ENCODE data around the gene CHI3L2.

The CHI3L2 gene

GRCh38 chr1:111271464-111271801, 43.9 kb downstream of the CHI3L2 start:
- peak overlapping the region; percentile 72 for H3K4me3 ChIP-seq (ENCODE audit: low read length)
- H3K9me3 ChIP-seq (ENCODE audit: control insufficient read depth, low read depth, low read length) = no peaks in the 10 kb centered on the region
- H3K9ac ChIP-seq (ENCODE audit: low read length) = no peak overlapping the region
- H3K27ac ChIP-seq (ENCODE audit: low read length) = no peak overlapping the region
- peaks cover 14% of the 10 kb centered on the region for H3K4me1 ChIP-seq (ENCODE audit: control insufficient read depth, low read depth, low read length)
- no peaks in the 10 kb centered on the region for H3K36me3 ChIP-seq (ENCODE audit: control insufficient read depth, low read depth, low read length)
- H3K27me3 ChIP-seq (ENCODE audit: control insufficient read depth, insufficient read depth, low read length) = peaks cover 22% of the 10 kb centered on the region

GRCh38 chr1:111272081-111272480, 44.6 kb downstream of the CHI3L2 start:
- no peak overlapping the region for H3K27ac ChIP-seq (ENCODE audit: low read length)

GRCh38 chr1:111274653-111275052, 47.1 kb downstream of the CHI3L2 start:
- Histone ChIP-seq H3K9ac (ENCODE audit: low read length) (no peak overlapping the region), H3K27ac (ENCODE audit: low read length) (no peak overlapping the region), H3K4me1 (ENCODE audit: control insufficient read depth, low read depth, low read length) (peaks cover 14% of the 10 kb centered on the region), H3K27me3 (ENCODE audit: control insufficient read depth, insufficient read depth, low read length) (peaks cover 22% of the 10 kb centered on the region), H3K4me3 (ENCODE audit: low read length) (no peak overlapping the region), H3K9me3 (ENCODE audit: control insufficient read depth, low read depth, low read length) (no peaks in the 10 kb centered on the region), H3K36me3 (ENCODE audit: control insufficient read depth, low read depth, low read length) (no peaks in the 10 kb centered on the region)

More at GRCh38 chr1:111272081-111272480, 44.6 kb downstream of the CHI3L2 start:
- H3K9me3 ChIP-seq (ENCODE audit: control insufficient read depth, low read depth, low read length) = no peaks in the 10 kb centered on the region
- H3K4me1 ChIP-seq (ENCODE audit: control insufficient read depth, low read depth, low read length) = peaks cover 14% of the 10 kb centered on the region
- H3K4me3 ChIP-seq (ENCODE audit: low read length) = peak overlapping the region; percentile 72
- H3K9ac ChIP-seq (ENCODE audit: low read length) = no peak overlapping the region
- H3K36me3 ChIP-seq (ENCODE audit: control insufficient read depth, low read depth, low read length) = no peaks in the 10 kb centered on the region
- H3K27me3 ChIP-seq (ENCODE audit: control insufficient read depth, insufficient read depth, low read length) = peaks cover 22% of the 10 kb centered on the region

- peaks cover 14% of the 10 kb centered on the region for H3K4me1 ChIP-seq (ENCODE audit: control insufficient read depth, low read depth, low read length)
- no peaks in the 10 kb centered on the region for H3K36me3 ChIP-seq (ENCODE audit: control insufficient read depth, low read depth, low read length)
- no peak overlapping the region for H3K9ac ChIP-seq (ENCODE audit: low read length)
- no peaks in the 10 kb centered on the region for H3K9me3 ChIP-seq (ENCODE audit: control insufficient read depth, low read depth, low read length)
- no peak overlapping the region for H3K4me3 ChIP-seq (ENCODE audit: low read length)
- H3K27ac ChIP-seq (ENCODE audit: low read length) = no peak overlapping the region
- H3K27me3 ChIP-seq (ENCODE audit: control insufficient read depth, insufficient read depth, low read length) = peaks cover 20% of the 10 kb centered on the region
Observed at GRCh38 chr1:111275079-111275478, 47.6 kb downstream of the CHI3L2 start.

GRCh38 chr1:111275780-111276433, 48.4 kb downstream of the CHI3L2 start:
- no peak overlapping the region for H3K9ac ChIP-seq (ENCODE audit: low read length)
- H3K27me3 ChIP-seq (ENCODE audit: control insufficient read depth, insufficient read depth, low read length) = peaks cover 12% of the 10 kb centered on the region
- H3K27ac ChIP-seq (ENCODE audit: low read length) = no peak overlapping the region
- H3K36me3 ChIP-seq (ENCODE audit: control insufficient read depth, low read depth, low read length) = no peaks in the 10 kb centered on the region
- no peaks in the 10 kb centered on the region for H3K9me3 ChIP-seq (ENCODE audit: control insufficient read depth, low read depth, low read length)
- no peak overlapping the region for H3K4me3 ChIP-seq (ENCODE audit: low read length)
- H3K4me1 ChIP-seq (ENCODE audit: control insufficient read depth, low read depth, low read length) = peaks cover 14% of the 10 kb centered on the region

GRCh38 chr1:111279144-111279543, 51.6 kb downstream of the CHI3L2 start:
- Histone ChIP-seq H3K4me1 (ENCODE audit: control insufficient read depth, low read depth, low read length) (no peaks in the 10 kb centered on the region), H3K9me3 (ENCODE audit: control insufficient read depth, low read depth, low read length) (no peaks in the 10 kb centered on the region), H3K36me3 (ENCODE audit: control insufficient read depth, low read depth, low read length) (no peaks in the 10 kb centered on the region), H3K9ac (ENCODE audit: low read length) (no peak overlapping the region), H3K27me3 (ENCODE audit: control insufficient read depth, insufficient read depth, low read length) (no peaks in the 10 kb centered on the region), H3K4me3 (ENCODE audit: low read length) (no peak overlapping the region), H3K27ac (ENCODE audit: low read length) (no peak overlapping the region)

- Histone ChIP-seq H3K27me3 (ENCODE audit: control insufficient read depth, insufficient read depth, low read length) (no peaks in the 10 kb centered on the region), H3K36me3 (ENCODE audit: control insufficient read depth, low read depth, low read length) (no peaks in the 10 kb centered on the region), H3K9ac (ENCODE audit: low read length) (no peak overlapping the region), H3K9me3 (ENCODE audit: control insufficient read depth, low read depth, low read length) (no peaks in the 10 kb centered on the region), H3K27ac (ENCODE audit: low read length) (no peak overlapping the region), H3K4me1 (ENCODE audit: control insufficient read depth, low read depth, low read length) (no peaks in the 10 kb centered on the region), H3K4me3 (ENCODE audit: low read length) (no peak overlapping the region)
Observed at GRCh38 chr1:111280267-111280666, 52.8 kb downstream of the CHI3L2 start.

- Histone ChIP-seq H3K4me1 (ENCODE audit: control insufficient read depth, low read depth, low read length) (no peaks in the 10 kb centered on the region), H3K36me3 (ENCODE audit: control insufficient read depth, low read depth, low read length) (no peaks in the 10 kb centered on the region), H3K9me3 (ENCODE audit: control insufficient read depth, low read depth, low read length) (no peaks in the 10 kb centered on the region), H3K27me3 (ENCODE audit: control insufficient read depth, insufficient read depth, low read length) (no peaks in the 10 kb centered on the region), H3K4me3 (ENCODE audit: low read length) (no peak overlapping the region), H3K9ac (ENCODE audit: low read length) (no peak overlapping the region), H3K27ac (ENCODE audit: low read length) (no peak overlapping the region)
Observed at GRCh38 chr1:111281411-111281810, 53.9 kb downstream of the CHI3L2 start.

GRCh38 chr1:111283838-111284237, 56.3 kb downstream of the CHI3L2 start:
- H3K36me3 ChIP-seq (ENCODE audit: control insufficient read depth, low read depth, low read length) = no peaks in the 10 kb centered on the region
- H3K9me3 ChIP-seq (ENCODE audit: control insufficient read depth, low read depth, low read length) = no peaks in the 10 kb centered on the region
- no peaks in the 10 kb centered on the region for H3K4me1 ChIP-seq (ENCODE audit: control insufficient read depth, low read depth, low read length)

GRCh38 chr1:111285879-111286278, 58.4 kb downstream of the CHI3L2 start:
- Histone ChIP-seq H3K4me1 (ENCODE audit: control insufficient read depth, low read depth, low read length) (no peaks in the 10 kb centered on the region), H3K36me3 (ENCODE audit: control insufficient read depth, low read depth, low read length) (no peaks in the 10 kb centered on the region), H3K4me3 (ENCODE audit: low read length) (no peak overlapping the region), H3K27me3 (ENCODE audit: control insufficient read depth, insufficient read depth, low read length) (no peaks in the 10 kb centered on the region), H3K9ac (ENCODE audit: low read length) (no peak overlapping the region), H3K27ac (ENCODE audit: low read length) (no peak overlapping the region), H3K9me3 (ENCODE audit: control insufficient read depth, low read depth, low read length) (no peaks in the 10 kb centered on the region)

More at GRCh38 chr1:111283838-111284237, 56.3 kb downstream of the CHI3L2 start:
- H3K9ac ChIP-seq (ENCODE audit: low read length) = no peak overlapping the region
- no peak overlapping the region for H3K27ac ChIP-seq (ENCODE audit: low read length)
- no peaks in the 10 kb centered on the region for H3K27me3 ChIP-seq (ENCODE audit: control insufficient read depth, insufficient read depth, low read length)
- no peak overlapping the region for H3K4me3 ChIP-seq (ENCODE audit: low read length)

- Histone ChIP-seq H3K9ac (ENCODE audit: low read length) (no peak overlapping the region), H3K27me3 (ENCODE audit: control insufficient read depth, insufficient read depth, low read length) (no peaks in the 10 kb centered on the region), H3K9me3 (ENCODE audit: control insufficient read depth, low read depth, low read length) (no peaks in the 10 kb centered on the region), H3K27ac (ENCODE audit: low read length) (no peak overlapping the region), H3K4me3 (ENCODE audit: low read length) (no peak overlapping the region), H3K4me1 (ENCODE audit: control insufficient read depth, low read depth, low read length) (no peaks in the 10 kb centered on the region), H3K36me3 (ENCODE audit: control insufficient read depth, low read depth, low read length) (no peaks in the 10 kb centered on the region)
Observed at GRCh38 chr1:111286912-111287311, 59.4 kb downstream of the CHI3L2 start.

GRCh38 chr1:111289371-111289770, 61.9 kb downstream of the CHI3L2 start:
- Histone ChIP-seq H3K9me3 (ENCODE audit: control insufficient read depth, low read depth, low read length) (no peaks in the 10 kb centered on the region), H3K4me1 (ENCODE audit: control insufficient read depth, low read depth, low read length) (no peaks in the 10 kb centered on the region), H3K27ac (ENCODE audit: low read length) (no peak overlapping the region), H3K9ac (ENCODE audit: low read length) (no peak overlapping the region), H3K4me3 (ENCODE audit: low read length) (no peak overlapping the region), H3K27me3 (ENCODE audit: control insufficient read depth, insufficient read depth, low read length) (no peaks in the 10 kb centered on the region), H3K36me3 (ENCODE audit: control insufficient read depth, low read depth, low read length) (no peaks in the 10 kb centered on the region)
